GM12892 (cell line): ENCODE data around the gene CACNA1E.

ENCODE experiments used
- POLR2A ChIP-seq: IDR thresholded peaks from 2 replicates; pipeline ENCODE4 v1.6.1; 2011; ENCODE audit warnings: low read depth, low read length, control low read depth
- POLR2AphosphoS5 ChIP-seq: IDR thresholded peaks from 2 replicates; pipeline ENCODE4 v1.6.1; 2011; ENCODE audit warnings: low read depth, low read length, control low read depth

GRCh38 chr1:181656491-181656890 lies 173.2 kb downstream of the CACNA1E start:
- TF ChIP-seq POLR2A (no peak), POLR2AphosphoS5 (no peak)
